Neural progenitor cell (in vitro differentiated cells): ENCODE data around the gene FLNA.

ENCODE experiments used
- EZH2 ChIP-seq: fragments of 200-600 bp; sonication (generic); IDR thresholded peaks from 2 replicates; pipeline ENCODE4 v1.6.1; 2017; ENCODE audit warnings: antibody characterized with exemption, mild to moderate bottlenecking, moderate library complexity
- EZH2phosphoT487 ChIP-seq: fragments of 200-600 bp; sonication (generic); IDR thresholded peaks from 2 replicates; pipeline ENCODE4 v1.6.1; 2017; ENCODE audit warnings: antibody characterized with exemption
- TF ChIP-seq, protein P1 (sequence below): fragments of 200-600 bp; sonication (generic); IDR thresholded peaks from 2 replicates; pipeline ENCODE4 v1.5.1; 2017; ENCODE audit warnings: antibody characterized with exemption, mild to moderate bottlenecking

DNA sequence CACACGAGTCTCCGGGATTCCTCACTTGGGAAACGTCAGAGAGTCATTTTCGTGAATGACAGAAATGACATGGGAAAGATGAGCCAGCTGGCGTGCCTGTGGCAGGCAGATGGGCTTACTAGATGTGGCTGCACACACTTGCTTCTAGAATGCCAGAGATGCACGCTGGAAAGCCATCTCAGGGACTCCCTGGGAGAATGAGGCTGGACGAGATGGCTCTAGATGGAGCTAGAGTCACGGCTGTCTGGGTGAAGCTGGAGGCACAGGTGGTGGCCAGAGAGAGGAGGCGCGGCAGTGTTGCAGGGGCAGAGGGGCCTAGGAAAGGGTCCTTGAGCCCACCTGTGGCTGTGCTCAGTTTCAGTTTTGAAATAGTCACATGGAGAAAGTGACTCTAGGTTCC lies 52.8 kb downstream of the FLNA start:
- TF ChIP-seq, protein P1, sequence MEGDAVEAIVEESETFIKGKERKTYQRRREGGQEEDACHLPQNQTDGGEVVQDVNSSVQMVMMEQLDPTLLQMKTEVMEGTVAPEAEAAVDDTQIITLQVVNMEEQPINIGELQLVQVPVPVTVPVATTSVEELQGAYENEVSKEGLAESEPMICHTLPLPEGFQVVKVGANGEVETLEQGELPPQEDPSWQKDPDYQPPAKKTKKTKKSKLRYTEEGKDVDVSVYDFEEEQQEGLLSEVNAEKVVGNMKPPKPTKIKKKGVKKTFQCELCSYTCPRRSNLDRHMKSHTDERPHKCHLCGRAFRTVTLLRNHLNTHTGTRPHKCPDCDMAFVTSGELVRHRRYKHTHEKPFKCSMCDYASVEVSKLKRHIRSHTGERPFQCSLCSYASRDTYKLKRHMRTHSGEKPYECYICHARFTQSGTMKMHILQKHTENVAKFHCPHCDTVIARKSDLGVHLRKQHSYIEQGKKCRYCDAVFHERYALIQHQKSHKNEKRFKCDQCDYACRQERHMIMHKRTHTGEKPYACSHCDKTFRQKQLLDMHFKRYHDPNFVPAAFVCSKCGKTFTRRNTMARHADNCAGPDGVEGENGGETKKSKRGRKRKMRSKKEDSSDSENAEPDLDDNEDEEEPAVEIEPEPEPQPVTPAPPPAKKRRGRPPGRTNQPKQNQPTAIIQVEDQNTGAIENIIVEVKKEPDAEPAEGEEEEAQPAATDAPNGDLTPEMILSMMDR = no peak
- TF ChIP-seq EZH2phosphoT487 (no peak), EZH2 (no peak)
